AG20443 (cell line): Measurements from ENCODE around the gene HMGCS2.

Experiments used
- DNase-seq: peaks from one replicate; pipeline ENCODE4 v3.0.0; 2012; ENCODE audit warnings: low spot score, mixed read lengths

Gene HMGCS2

GRCh38 chr1:119768778-119769177 is at the start of gene HMGCS2:
HMGCS2 (minus strand) TSS chr1:119768905; CDS start chr1:119768844, 61 bp downstream.
- DNase-seq, result no peak

- DNase-seq, result no peak
Observed at GRCh38 chr1:119818181-119818580, 49.5 kb upstream of the HMGCS2 start.

DNA sequence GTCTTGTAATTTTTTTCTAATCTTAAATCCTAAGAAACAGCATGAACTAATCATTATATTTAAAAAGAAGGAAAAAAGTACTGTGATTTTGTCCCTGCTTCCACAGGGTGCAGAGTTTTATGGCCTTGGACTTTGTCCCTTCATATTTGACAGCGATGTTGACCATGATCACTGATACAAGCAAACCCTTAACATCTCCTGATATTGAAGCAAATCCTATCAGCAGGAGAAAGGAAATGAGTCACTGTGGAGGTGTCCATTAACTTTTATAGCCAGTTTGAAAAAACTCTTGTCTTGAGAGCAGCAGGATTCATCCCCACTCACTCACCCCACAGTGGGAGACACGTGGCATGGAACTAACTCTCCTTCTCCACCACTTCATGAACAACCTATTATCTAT is 47.7 kb upstream of the HMGCS2 start:
- DNase-seq, result no peak

- no peak for DNase-seq
Observed at GRCh38 chr1:119815928-119816327, 47.2 kb upstream of the HMGCS2 start.

DNA sequence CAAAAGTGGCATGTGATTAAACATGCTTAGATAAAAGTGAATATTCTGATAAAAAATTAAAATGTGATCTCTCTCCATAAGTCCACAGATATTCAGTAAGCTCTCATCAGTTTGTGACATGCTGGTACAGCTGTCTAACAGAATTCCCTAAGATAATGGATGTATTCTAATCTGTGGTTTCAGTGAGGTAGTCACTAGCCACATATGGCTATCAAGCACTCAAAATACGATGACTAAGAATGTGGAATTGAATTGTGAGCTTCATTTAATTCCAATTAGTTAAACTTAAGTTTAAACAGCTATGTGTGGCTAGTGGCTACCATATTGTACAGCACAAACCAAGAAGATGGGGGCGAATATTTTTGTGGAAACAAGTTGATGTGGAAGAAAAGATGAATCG is 46.7 kb upstream of the HMGCS2 start:
- DNase-seq, result no peak

DNA sequence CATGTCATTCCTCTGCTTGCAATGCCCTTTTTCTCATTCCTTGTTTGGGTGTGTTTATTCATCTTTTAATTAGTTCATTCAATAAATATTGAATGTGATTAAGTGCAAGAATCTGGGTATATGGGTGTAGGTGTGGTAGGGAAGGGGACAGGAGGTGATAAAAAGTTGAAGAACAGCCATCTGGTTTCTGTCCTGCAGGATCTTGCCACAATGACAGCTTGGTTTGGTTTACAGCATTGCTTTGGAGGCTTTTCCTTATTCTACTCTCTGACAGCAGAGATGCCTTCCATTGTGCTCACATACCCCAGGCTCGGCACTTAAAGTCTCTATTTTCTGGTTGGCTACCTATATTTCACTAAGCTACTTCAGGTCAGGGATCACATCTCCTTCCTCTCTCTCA is 45.6 kb upstream of the HMGCS2 start:
- DNase-seq, result no peak

GRCh38 chr1:119811985-119812557 is 43.4 kb upstream of the HMGCS2 start:
- no peak for DNase-seq

- DNase-seq, result no peak
Observed at GRCh38 chr1:119811387-119811786, 42.7 kb upstream of the HMGCS2 start, which contains the start of gene REG4. REG4 (minus strand) TSS chr1:119811460; CDS start chr1:119808769, 2,691 bp downstream.

DNA sequence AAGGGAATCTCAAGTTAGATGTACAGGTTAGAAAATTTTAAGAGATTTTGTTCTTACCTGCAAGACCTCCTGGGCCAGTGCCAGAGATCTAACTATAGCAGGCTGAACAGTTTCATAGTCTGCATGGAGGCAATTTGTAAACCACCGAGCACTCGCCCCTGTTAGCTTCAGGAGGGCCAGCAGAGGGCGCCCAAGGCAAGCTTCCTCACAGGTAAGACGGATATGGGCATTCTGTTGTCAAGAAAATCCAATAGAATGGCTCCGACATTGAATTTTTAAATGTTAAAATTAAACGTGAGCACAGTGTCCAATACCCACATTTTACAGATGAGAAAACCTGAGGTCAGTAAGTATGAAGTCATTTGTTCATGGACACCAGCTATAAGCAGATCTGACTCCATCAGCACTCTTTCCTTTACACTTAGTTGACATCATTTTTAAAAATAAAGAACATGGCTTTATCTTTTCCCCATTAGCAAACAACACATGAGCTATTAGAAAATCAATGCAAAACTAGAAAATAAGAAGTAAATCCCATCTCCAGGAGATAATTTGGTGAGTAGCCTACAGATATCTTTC is 40.4 kb upstream of the HMGCS2 start:
- peak; percentile 81 for DNase-seq

GRCh38 chr1:119808491-119808890 is 39.8 kb upstream of the HMGCS2 start:
- no peak for DNase-seq

DNA sequence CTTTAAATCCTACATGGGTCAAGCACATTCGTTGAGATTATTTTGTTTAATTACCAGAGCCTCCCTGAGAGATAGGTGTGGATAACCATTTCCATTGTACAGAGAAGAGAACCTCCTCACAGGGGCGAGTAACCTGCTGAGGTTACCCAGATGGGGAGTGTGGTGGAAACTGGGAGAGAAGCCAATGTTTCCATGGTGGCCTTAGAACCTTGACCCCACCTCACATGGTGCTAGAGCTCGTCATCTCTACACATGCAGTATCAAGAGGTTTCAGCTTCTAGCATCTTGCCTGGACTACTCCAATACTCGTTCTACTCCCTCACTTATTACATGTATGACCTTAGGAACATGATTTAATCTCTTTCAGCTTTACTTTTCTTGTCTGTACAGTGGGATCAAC is 37.8 kb upstream of the HMGCS2 start:
- no peak for DNase-seq

GRCh38 chr1:119805746-119806145 is 37.0 kb upstream of the HMGCS2 start:
- no peak for DNase-seq

DNA sequence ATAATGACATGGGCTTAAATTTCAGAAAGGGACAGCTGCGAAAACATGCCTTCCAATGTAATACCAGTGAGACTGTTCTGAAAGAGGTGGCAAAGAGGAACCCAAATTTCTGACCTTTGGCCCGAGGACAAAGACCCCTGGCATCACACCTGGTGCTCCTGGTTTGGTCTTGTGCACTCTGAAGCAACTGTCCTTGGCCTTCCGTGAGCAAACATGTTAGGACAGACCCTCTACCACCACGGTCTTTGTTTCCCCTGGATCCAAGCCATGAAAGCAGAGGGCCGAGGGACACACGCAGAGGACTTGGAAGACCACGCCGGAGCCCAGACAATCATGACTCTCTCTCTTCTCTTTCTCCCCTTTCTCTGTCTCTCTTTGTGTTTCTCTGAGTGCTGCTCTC is 36.5 kb upstream of the HMGCS2 start:
- no peak for DNase-seq

DNA sequence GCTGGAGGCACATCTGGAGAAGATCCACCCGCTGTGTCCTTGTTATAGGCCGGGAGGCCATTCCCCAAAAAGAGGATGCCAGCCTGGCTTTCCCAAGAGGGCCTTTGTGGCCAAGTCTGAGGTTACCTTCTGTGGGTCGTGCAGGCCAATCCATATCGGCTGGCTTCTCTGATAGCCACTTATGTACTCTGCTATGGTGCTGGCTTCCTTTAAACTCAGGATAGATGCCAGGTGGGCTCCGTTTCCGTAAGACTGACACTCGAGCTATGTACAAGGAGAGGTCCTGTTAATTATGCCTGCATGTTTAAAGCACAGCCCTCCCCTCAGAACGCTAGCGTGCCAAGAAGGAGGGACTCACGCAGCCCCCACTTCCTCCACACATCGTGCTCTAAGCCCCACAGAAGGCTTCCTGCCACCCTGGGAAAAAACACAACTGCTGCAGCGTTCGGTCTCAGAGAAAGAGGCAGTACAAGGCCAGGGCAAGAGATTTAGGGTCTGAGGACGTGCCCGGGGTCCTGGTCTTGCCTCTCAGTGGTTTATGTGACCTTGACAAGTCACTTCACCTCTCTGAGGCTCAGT is 31.0 kb upstream of the HMGCS2 start:
- DNase-seq, result no peak

GRCh38 chr1:119799003-119799402 is 30.3 kb upstream of the HMGCS2 start:
- no peak for DNase-seq

GRCh38 chr1:119797606-119798005 is 28.9 kb upstream of the HMGCS2 start:
- DNase-seq, result no peak

DNA sequence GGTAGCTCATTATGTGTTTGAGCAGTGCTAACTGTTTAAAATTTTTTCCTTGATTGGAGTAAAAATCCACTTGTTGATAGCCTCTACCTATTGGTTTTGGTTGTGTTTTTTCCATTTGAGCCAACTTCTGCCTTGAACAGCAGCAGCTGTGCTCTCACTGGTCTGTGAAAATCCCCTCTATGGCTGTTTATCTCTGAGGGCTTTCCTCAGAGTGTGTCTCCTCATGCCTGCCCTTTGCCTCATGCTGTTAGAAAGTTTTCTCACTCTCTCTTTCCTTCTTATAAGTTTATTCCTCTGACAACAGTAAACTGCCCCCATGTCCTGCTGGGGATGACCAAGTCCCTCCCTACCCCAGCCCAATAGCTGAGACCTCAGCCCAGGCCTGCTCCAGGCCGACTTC is 28.5 kb upstream of the HMGCS2 start:
- DNase-seq, result no peak

DNA sequence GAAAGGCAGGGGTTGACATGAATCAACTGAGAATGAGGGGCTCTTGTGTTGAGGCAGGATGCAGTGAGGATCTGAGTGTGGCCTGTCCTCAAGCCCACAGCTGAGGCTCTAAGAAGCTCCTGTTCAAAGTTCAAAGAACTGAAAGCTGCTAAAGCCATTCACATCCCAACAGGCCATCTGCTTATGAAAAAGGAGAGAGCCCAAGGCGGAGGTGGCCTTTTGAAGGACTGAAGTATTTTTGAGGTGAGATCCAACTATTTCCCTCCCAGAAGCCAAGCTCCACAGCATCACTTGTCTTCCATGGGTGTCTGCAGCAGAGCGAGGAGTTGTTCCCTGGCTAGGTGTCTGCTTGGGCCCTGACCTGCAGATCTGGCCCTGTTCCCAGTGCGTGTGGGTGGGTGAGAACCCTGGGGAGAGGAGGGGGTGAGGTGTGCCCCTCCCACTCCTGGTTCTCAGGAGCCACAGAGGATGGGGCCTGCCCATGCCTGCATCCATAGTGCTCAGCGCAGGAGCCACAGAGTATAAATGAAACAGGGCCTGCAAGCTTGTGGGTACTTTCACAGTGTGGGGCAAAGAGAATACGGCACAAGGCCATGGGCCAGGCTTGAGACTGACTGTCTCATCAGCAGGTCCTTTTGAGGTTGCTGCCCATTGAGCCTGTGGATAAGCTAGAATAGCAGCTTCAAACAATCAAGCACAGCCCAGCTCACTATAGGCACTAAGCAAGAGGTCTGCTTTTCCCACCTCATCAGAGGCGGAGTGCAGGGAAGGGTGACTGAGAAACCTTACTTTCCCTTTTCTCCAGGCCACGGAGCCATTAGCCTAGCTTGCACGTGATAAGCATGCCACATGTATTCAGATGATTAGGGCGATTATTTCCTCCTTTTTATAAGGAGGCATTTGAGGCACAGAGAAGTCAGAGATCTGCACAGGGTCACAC is 26.8 kb upstream of the HMGCS2 start:
- DNase-seq, result no peak

DNA sequence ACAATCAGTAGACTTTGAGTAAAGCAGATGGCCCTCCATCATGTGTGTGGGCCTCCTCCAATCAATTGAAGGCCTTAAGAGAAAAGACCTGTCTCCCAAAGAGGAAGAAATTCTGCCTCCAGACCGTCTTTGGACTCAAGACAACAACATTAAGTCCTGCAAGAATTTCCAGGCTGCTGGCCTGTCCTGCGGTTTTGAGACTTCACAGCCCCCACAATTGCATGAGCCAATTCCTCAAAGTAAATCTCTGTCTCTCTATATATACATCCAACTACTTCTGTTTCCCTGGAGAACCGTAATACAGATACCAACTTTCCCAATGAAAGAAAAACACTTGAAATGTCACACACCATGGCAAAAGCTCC is 26.2 kb upstream of the HMGCS2 start:
- DNase-seq, result no peak

DNA sequence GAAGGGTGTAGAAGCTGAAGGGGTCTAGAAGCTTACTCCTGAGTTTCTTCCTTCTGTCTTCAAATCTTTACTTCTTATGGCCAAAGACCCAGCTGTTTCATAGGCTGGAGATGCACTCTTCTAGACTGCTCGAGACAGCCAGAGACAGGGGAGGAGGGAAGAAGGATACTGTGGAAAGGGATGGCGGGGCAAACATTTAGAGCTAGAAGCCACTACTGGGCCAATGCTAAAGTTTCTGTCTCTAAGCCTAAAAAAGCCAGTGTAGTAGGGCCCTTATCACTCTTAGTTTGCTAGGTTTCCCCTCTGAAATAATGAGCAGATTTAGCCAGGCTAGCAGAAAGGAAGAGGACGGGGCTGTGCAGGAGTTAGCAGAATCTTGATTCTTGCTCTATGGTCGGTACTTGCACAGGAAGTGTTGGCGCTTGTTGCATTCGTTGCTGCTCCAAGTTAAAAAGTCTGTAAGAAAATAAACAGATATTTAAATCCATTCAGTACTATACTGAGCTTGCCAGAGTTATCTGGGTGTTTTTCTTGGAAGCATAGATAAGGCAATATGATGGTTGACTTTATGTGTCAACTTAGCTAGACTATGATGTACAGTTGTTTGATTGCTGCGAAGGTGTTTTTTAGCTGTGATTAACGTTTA is 25.6 kb upstream of the HMGCS2 start:
- no peak for DNase-seq

DNA sequence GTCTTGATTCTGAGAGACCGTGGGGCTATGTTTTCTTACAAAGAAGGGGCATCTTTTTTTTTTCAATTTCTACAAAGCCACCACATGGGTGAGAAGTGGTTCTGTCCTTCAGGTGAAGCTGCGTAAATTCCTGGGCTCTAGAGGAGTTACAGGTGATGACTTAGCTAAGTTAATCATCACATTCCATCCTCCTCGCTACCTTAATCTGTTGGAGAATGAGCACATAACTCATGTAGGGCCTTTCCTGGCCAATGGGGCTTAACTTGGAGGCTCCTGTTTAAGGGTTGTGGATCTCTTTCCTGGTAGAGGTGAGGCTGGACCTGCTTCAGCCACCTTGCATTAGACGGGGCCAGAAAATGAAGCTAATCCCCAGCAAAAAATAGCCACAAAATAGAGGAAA is 22.7 kb upstream of the HMGCS2 start:
- no peak for DNase-seq

DNA sequence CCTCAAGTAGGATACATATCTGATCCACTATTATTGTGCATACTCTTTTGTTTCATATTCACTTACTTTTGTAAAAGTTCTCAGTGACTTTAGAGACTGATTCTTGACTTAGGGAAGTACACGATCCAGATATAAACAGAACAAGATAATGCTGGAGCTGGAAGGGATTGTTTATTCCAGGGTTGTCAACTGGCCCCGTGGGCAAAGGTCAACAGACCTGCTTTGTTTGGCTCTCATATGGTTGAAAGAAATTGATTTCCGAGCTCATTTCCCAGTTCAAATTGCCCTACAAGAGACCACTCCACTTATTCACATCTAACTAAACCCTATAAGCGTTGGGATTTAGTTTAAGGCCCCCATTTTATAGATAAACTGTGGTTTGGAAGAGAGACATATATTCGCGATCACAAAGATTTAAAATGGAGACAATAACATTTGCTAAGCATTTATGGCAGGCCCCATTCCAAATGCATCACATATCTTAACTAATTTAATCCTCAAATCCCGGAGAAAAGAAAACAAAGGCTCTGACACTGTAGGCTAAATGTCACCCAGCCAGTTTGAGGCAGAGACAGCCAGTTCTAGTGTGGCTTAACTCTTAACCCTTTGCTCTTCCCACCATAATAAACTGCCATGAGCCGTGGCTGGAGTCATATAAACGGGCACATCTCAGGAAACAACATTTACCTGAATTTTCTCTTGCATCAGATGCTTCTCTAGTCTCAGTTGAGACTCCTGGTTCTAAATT is 21.9 kb upstream of the HMGCS2 start:
- no peak for DNase-seq
